KOPT-K1 (cell line): ENCODE measurements around the gene DSCAM.

ENCODE experiments used
- H3K27ac ChIP-seq: fragments of 200-600 bp; sonication (generic); 2 replicates; pipeline ENCODE4 v1.5.1; 2016; ENCODE audit warnings: antibody characterized with exemption, mild to moderate bottlenecking, low read depth, low read length; ENCODE audit not compliant: poor library complexity, severe bottlenecking
- H3K36me3 ChIP-seq: fragments of 200-600 bp; sonication (generic); 2 replicates; pipeline ENCODE4 v1.5.1; 2017; ENCODE audit warnings: antibody characterized with exemption, mild to moderate bottlenecking, low read length, moderate library complexity; ENCODE audit not compliant: insufficient read depth
- H3K9me3 ChIP-seq: fragments of 200-600 bp; sonication (generic); 2 replicates; pipeline ENCODE4 v1.5.1; 2017; ENCODE audit warnings: antibody characterized with exemption, low read length, mild to moderate bottlenecking; ENCODE audit not compliant: insufficient read depth, poor library complexity, severe bottlenecking

The DSCAM gene

DNA sequence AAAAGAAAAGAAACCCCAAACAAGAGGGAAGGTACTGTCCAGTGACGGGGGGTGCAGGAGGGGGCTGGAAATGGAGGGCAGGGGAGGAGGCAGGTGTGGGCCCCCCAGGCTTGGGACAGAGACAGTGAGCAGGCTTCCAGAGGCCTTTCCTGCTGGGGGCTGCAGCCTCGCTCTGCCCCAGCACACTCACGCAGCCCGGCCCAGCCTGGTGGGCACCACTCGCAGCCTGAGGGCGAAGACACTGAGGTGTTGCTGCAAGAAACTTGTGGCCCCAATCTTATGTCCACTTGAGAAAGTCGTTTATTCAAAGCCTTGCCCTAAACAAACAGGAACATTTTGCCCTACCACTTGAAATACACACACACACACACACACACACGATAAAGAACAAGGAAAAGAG is 705.3 kb downstream of the DSCAM start:
- H3K9me3 ChIP-seq: no peaks in the 10 kb centered on the region
- H3K36me3 ChIP-seq: no peaks in the 10 kb centered on the region
- H3K27ac ChIP-seq: no peak overlapping the region

DNA sequence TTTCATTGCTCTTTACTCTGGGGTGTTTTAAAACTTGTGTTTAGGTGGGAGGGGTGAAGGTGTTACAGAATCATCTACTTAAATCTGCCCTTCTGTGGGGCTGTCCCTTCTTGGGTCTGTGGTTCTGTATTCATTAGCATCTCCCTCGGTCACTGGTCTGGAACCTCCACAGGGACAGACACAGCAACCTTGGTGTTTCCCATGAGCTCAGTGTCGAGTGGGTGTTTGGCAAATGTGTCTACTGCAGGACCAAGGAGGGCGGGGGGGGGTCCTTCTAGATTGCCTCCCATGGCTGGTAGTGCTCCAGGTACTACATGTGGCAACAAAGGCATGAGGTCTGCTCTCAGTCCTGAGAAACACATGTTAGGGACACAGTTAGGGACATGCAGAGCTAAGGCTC is 706.3 kb downstream of the DSCAM start:
- Histone ChIP-seq H3K36me3 (no peaks in the 10 kb centered on the region), H3K27ac (no peak overlapping the region), H3K9me3 (no peaks in the 10 kb centered on the region)

DNA sequence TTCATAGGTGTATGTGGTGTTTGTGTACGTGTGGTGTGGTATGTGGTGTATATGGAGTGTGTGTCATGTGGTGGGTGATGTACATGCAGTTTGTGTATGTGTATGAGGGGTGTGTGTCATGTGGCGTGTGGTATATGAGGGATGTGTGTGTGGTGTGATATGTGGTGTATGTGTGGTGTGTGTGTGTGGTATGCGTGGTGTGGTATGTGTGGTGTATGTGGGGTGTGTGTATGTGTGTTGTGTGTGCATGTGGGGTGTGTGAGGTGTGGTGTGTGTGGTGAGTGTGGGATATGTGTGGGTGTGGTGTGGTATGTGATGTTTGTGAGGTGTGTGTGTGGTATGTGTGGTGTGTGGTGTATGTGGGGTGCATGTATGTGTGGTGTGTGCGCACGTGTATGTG is 707.3 kb downstream of the DSCAM start:
- H3K27ac ChIP-seq: no peak overlapping the region
- H3K36me3 ChIP-seq: no peaks in the 10 kb centered on the region
- H3K9me3 ChIP-seq: no peaks in the 10 kb centered on the region

DNA sequence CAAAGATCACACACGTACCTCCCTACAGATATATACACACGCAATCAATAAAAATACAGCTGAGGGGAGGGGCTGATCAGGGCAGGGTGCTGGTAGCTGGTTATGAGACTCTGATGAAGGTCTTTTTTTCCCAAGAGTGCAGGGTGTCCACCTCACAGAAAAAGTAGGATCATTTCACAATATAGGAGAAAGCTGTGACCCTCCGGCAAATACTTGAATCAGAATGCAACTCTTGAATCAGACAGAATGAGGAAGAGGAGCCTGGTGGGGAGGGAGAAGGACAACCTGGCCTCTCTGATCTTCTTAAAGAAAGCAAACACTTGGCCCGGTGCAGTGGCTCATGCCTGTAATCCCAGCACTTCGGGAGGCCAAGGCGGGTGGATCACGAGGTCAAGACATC is 710.4 kb downstream of the DSCAM start:
- no peaks in the 10 kb centered on the region for H3K9me3 ChIP-seq
- no peaks in the 10 kb centered on the region for H3K36me3 ChIP-seq
- no peak overlapping the region for H3K27ac ChIP-seq

DNA sequence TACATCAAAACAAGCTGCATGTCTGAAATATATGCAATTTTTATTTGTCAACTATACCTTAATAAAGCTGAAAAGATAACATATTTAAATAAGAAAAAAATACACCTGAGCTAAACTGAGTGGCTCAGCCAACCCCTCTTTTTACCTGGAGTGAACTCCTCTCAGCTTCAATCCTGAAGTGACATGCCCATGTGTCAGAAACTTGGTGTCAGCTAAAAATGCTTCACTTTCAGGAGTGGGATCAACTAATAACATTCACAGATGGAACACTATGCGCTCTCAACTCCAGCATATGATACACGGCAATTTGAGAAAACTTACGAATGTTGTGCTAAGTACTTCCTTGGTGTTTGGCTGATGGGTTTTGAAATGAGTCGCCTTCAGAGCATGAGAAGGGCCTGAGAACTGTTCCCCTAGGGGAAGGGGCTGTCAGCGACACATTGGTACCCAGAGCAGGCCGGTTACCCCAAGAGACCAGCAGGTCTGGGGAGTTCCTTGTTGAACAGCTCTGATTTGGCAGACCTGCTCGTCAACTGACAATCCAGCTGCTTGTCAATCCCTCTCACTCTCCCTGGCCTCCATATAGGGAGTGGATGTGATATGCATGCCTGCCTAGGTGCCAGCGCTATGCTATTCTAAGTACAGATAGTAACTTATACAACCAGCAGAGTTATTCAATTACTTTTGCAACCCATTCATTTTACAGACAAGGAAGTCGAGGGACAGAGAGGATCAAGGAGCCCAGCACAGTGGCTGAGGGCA is 712.0 kb downstream of the DSCAM start:
- Histone ChIP-seq H3K27ac (no peak overlapping the region), H3K9me3 (no peaks in the 10 kb centered on the region), H3K36me3 (no peaks in the 10 kb centered on the region)

DNA sequence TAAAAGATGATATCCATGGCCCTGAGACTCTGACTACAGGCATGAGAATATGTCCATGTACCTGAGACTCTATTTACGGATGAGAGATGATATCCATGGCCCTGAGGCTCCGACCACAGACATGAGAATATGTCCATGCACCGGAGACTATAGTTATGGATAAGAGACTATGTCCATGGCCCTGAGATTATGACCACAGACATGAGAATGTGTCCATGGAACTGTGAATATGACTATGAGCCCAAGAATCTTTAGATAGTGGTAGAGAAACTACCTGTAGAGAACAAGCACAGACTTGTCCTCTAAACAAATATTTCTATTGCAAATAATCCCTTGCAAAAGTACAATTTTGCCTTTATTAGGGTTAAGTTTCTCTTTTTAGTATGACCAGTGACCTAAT is 716.5 kb downstream of the DSCAM start:
- no peak overlapping the region for H3K27ac ChIP-seq
- H3K9me3 ChIP-seq: no peaks in the 10 kb centered on the region
- no peaks in the 10 kb centered on the region for H3K36me3 ChIP-seq

DNA sequence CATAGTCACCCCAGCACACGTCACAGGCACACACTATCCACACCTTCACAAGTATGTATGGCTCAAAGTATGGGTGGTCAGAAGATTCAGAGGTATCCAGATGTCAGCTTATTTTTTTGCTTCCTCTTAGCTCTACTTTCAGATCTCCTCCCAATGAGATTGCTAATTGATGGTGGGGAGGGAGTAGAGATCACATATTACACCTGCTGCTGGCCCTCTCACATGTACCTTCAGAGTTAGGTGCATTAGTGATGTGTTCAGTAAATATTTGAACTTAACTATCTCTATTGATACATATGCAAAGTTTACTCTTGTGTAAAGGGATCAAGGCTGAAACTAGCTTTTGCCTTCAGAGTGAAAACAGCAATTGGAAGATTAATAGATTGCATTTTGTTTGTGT is 717.1 kb downstream of the DSCAM start:
- no peaks in the 10 kb centered on the region for H3K36me3 ChIP-seq
- no peaks in the 10 kb centered on the region for H3K9me3 ChIP-seq

DNA sequence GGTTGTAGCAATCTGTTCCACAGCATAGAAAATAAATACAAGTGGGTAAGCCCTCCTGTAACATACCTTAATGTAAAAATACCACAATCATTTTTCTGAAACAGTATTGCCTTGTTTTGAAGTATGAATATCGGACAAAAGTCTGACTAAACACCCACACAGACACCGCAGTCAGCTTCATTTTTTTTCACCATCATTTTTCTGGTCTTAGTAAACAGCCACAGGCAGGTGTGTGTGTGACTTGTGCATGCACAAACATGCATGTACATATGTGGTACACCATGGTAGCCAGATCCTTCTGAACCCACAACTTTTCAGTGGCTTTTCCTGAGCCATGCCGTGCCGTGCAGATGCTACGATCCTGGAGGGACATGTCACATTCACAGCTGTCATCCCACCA is 718.1 kb downstream of the DSCAM start:
- H3K36me3 ChIP-seq: no peaks in the 10 kb centered on the region
- no peak overlapping the region for H3K27ac ChIP-seq
- H3K9me3 ChIP-seq: no peaks in the 10 kb centered on the region

More for the DNA sequence above, 717.1 kb downstream of the DSCAM start:
- H3K27ac ChIP-seq: no peak overlapping the region

DNA sequence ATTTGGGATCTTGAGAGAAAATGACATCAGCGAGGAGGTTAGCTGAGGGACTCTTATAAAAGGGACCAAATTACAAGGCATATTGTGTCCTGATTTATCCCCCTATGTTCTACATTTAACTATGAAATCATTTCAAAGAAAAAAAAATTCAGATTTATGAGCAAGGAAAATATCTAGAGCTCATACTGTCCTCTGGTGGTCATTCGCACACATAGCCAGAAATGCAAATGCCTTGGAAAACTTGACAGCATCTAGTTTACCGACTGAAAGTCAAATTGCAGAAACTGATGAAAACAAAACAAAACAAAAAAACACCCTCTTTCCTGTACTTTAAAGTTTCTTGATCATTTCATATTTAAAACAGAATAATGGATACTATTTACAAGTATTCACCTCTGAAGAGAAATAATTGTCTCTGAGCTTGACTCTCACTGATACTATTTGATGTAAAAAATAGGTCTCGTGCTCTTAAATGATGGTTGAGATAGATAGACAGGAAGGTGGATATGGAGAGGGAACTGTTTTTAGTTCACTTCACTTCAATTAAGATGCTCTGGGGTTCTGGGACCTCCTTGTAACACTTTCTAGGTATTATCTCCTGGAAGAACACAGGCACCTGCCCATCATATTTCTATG is 725.9 kb downstream of the DSCAM start:
- no peak overlapping the region for H3K27ac ChIP-seq
- no peaks in the 10 kb centered on the region for H3K9me3 ChIP-seq
- H3K36me3 ChIP-seq: no peaks in the 10 kb centered on the region

DNA sequence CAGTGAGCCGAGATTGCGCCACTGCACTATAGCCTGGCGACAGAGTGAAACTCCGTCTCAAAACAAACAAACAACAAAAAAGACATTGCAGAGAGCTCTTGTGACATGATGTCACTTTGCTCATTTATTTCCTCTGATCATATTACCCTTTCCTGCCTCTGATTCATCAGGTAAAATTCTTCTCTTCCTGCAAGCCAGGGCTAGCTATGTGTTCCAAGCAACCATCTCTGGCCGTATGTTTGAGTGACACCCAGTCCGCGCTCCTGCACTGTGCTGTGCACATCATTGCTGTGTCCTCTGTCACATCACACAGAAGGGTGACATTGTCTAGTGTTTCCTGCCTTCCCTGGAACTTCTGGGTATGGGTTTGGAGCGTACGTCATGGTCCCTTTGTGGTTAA is 728.4 kb downstream of the DSCAM start:
- no peaks in the 10 kb centered on the region for H3K9me3 ChIP-seq
- no peaks in the 10 kb centered on the region for H3K36me3 ChIP-seq
- no peak overlapping the region for H3K27ac ChIP-seq

DNA sequence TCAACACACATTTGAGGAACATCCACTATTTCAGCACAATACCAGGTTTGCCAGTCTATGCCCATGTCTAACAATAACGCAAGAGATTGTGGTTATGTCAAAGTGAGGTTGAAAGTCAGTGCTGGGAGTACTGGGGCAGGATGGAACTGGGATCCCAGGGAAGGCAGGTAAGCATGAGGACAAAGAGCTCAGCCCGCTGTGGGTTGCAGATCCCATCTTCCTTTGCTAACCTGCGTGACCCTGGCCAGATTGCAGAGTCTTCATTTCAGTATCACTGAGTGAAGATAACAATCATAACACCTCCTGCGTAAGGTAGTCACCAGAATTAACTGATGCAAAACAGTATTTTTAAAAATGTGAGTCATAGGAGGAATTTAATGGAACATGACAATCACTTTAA is 729.7 kb downstream of the DSCAM start:
- Histone ChIP-seq H3K9me3 (no peaks in the 10 kb centered on the region), H3K36me3 (no peaks in the 10 kb centered on the region), H3K27ac (no peak overlapping the region)

DNA sequence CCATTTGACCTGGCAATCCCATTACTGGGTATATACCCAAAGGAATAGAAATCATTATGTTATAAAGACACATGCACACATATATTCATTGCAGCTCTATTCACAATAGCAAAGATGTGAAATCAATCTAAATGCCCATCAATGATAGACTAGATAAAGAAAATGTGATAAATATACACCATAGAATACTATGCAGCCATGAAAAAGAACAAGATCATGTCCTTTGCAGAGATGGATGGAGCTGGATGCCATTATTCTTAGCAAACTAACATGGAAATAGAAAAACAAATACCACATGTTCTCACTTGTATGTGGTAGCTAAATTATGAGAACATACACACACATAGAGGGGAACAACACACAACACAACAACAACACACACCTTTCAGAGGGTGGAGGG is 731.2 kb downstream of the DSCAM start:
- no peaks in the 10 kb centered on the region for H3K9me3 ChIP-seq
- no peak overlapping the region for H3K27ac ChIP-seq
- H3K36me3 ChIP-seq: no peaks in the 10 kb centered on the region

DNA sequence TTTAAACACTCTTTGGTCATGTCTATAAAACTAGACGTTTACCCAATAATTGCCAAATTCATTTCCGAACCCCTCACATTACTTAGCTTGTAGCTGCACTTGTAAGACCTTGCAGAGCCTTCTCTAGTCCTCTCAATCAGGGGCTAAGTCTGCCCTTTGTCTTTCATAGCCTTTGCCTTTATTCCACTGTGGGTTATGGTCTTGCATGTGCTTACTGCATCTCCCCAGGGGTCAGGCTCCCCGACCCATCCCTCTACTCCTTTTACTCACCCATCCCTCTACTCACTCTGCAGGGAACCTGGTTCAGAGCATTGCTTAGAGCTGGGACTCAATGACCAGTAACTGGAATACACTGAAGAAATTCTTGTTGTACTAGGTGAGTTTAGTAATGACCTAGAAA is 744.3 kb downstream of the DSCAM start:
- no peak overlapping the region for H3K27ac ChIP-seq
- H3K9me3 ChIP-seq: peaks cover 12% of the 10 kb centered on the region
- no peaks in the 10 kb centered on the region for H3K36me3 ChIP-seq

DNA sequence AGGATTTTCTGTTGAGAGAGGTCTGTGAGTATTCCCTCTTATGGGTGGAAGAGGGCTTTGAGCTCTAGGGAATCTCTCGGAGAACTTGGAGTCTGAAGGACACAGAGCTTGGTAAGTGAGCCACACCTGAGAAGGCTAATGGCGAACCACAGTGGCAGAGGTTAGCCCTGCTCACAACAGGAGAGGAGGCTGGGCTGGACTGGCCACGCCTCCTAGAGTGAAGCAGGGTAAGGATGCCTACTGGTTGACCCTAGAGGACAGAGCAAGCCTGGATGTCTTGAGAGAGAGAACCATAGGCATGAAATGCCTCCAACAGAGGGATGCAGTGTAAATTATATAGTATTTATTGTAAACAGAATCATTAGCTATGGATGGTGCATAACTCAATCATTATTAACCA is 747.1 kb downstream of the DSCAM start:
- Histone ChIP-seq H3K36me3 (no peaks in the 10 kb centered on the region), H3K27ac (no peak overlapping the region), H3K9me3 (no peaks in the 10 kb centered on the region)

DNA sequence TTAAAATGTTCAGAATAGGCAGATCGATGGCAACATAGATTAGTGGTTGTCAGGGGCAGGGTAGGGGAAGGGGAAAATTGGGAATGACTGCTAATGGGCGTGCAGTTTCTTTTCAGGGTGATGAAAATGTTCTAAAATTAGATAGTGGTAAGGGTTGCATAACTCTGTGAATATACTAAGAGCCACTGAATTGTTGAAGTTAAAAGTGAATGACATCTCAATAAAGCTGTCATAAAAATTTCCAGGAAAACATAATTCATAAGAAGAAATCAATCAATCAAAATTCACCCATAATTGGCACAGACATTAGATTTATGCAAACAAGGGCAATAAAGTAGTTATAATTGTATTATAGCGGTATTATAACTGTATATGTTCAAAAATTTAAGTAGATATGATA is 751.5 kb downstream of the DSCAM start:
- no peaks in the 10 kb centered on the region for H3K9me3 ChIP-seq

DNA sequence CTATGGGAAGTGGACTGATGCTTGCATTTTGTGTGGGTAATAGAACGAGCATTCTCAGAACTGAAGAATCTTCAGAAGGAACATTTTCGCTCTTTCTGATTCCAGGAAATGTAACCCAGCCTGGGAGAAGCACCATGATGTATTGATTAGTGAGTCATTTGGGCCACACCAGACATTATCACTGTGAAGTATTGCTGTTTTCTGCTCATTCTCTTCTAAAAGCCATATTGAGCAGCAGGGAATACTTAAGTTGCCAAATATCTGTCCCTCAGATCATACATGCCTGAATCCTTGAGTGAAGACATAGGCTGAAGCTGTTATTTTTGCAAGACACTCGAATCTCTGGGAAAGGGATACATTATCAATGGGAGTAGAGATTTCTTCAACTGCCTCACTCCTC is 766.6 kb downstream of the DSCAM start:
- no peaks in the 10 kb centered on the region for H3K36me3 ChIP-seq
- H3K27ac ChIP-seq: no peak overlapping the region
- H3K9me3 ChIP-seq: no peaks in the 10 kb centered on the region

More for the DNA sequence above, 751.5 kb downstream of the DSCAM start:
- H3K36me3 ChIP-seq: no peaks in the 10 kb centered on the region
- no peak overlapping the region for H3K27ac ChIP-seq
